Mesenchymal stem cell (in vitro differentiated cells and primary cell): ENCODE measurements around the gene STRBP.

Source experiments
- DNase-seq: peaks from one replicate; pipeline ENCODE4 v3.0.0-alpha.2; 2013
- H2AFZ ChIP-seq: one replicate; pipeline ENCODE4 v1.6.1; 2013; ENCODE audit warnings: low read depth, mild to moderate bottlenecking, control low read depth, inconsistent platforms, low read length, moderate library complexity
- H2AK5ac ChIP-seq: 2 replicates; pipeline ENCODE4 v1.6.1; 2013; ENCODE audit warnings: low read length, moderate library complexity, mild to moderate bottlenecking, inconsistent platforms; ENCODE audit not compliant: severe bottlenecking
- H2BK120ac ChIP-seq: one replicate; pipeline ENCODE4 v1.6.1; 2013; ENCODE audit warnings: low read depth, mild to moderate bottlenecking, inconsistent platforms, low read length, moderate library complexity
- H2BK12ac ChIP-seq, 2 experiments: one replicate each; pipeline ENCODE4 v1.6.1; 2013; ENCODE audit warnings: inconsistent platforms in 2 of 2, low read length in 2 of 2, mild to moderate bottlenecking in 2 of 2, moderate library complexity in 2 of 2, control low read depth in 1 of 2
- H2BK15ac ChIP-seq: one replicate; pipeline ENCODE4 v1.6.1; 2013; ENCODE audit warnings: mild to moderate bottlenecking, low read depth, inconsistent platforms; ENCODE audit not compliant: poor library complexity, severe bottlenecking
- H2BK5ac ChIP-seq: 2 replicates; pipeline ENCODE4 v1.6.1; 2013; ENCODE audit warnings: low read depth, mild to moderate bottlenecking, low read length, control low read depth, inconsistent platforms; ENCODE audit not compliant: poor library complexity, severe bottlenecking
- H3K14ac ChIP-seq, 2 experiments: one replicate each; pipeline ENCODE4 v1.6.1; 2013; ENCODE audit warnings: inconsistent platforms in 2 of 2, low read length in 2 of 2, control low read depth in 1 of 2, mild to moderate bottlenecking in 1 of 2, moderate library complexity in 1 of 2
- H3K18ac ChIP-seq, 2 experiments: one replicate each; pipeline ENCODE4 v1.6.1; 2013; ENCODE audit warnings: inconsistent platforms in 2 of 2, low read length in 2 of 2, control low read depth in 1 of 2, low read depth in 1 of 2, mild to moderate bottlenecking in 1 of 2
- H3K23ac ChIP-seq, 2 experiments: one replicate each; pipeline ENCODE4 v1.6.1; 2013; ENCODE audit warnings: inconsistent platforms in 2 of 2, low read length in 2 of 2, mild to moderate bottlenecking in 2 of 2, moderate library complexity in 2 of 2, control low read depth in 1 of 2
- H3K27ac ChIP-seq: 2 replicates; pipeline ENCODE4 v1.5.1; 2013; ENCODE audit warnings: mild to moderate bottlenecking, moderate library complexity, low read length, control low read depth, inconsistent platforms; ENCODE audit not compliant: poor library complexity, severe bottlenecking
- H3K27me3 ChIP-seq, 2 experiments: 2 replicates each; pipeline versions ENCODE4 v1.6.1 to v1.7.0; 2013; ENCODE audit warnings: low read length in 2 of 2, mild to moderate bottlenecking in 2 of 2, moderate library complexity in 2 of 2, control low read depth in 1 of 2, inconsistent platforms in 1 of 2; ENCODE audit not compliant: control insufficient read depth in 1 of 2, insufficient read depth in 1 of 2
- H3K36me3 ChIP-seq, 2 experiments: 2 replicates each; pipeline versions ENCODE4 v1.6.1 to v1.7.0; 2013; ENCODE audit warnings: low read length in 2 of 2, control low read depth in 1 of 2, inconsistent platforms in 1 of 2, low read depth in 1 of 2, mild to moderate bottlenecking in 1 of 2; ENCODE audit not compliant: insufficient read depth in 2 of 2, control insufficient read depth in 1 of 2
- H3K4ac ChIP-seq, 2 experiments: one replicate each; pipeline ENCODE4 v1.6.1; 2013; ENCODE audit warnings: inconsistent platforms in 2 of 2, low read length in 2 of 2, mild to moderate bottlenecking in 2 of 2, moderate library complexity in 2 of 2, control low read depth in 1 of 2, low read depth in 1 of 2
- H3K4me1 ChIP-seq: 2 replicates; pipeline ENCODE4 v1.6.1; 2013; ENCODE audit warnings: low read depth, low read length, control low read depth; ENCODE audit not compliant: control insufficient read depth, insufficient read depth
- H3K4me2 ChIP-seq: 2 replicates; pipeline ENCODE4 v1.6.1; 2013; ENCODE audit warnings: low read length, mild to moderate bottlenecking, inconsistent platforms; ENCODE audit not compliant: poor library complexity, severe bottlenecking
- H3K4me3 ChIP-seq, 2 experiments: 2 replicates each; pipeline versions ENCODE4 v1.5.1 to v1.7.0; 2013; ENCODE audit warnings: low read length in 2 of 2, mild to moderate bottlenecking in 2 of 2, control low read depth in 1 of 2, low read depth in 1 of 2; ENCODE audit not compliant: insufficient read depth in 1 of 2
- H3K79me1 ChIP-seq: replicated peaks from 2 replicates; pipeline ENCODE4 v1.6.1; 2013; ENCODE audit warnings: mild to moderate bottlenecking, control low read depth, low read length, inconsistent platforms; ENCODE audit not compliant: poor library complexity, severe bottlenecking
- H3K9ac ChIP-seq: 2 replicates; pipeline ENCODE4 v1.7.0; 2013; ENCODE audit warnings: mild to moderate bottlenecking, low read length, moderate library complexity
- H3K9me3 ChIP-seq: 2 replicates; pipeline ENCODE4 v1.7.0; 2013; ENCODE audit warnings: mild to moderate bottlenecking, low read length; ENCODE audit not compliant: control insufficient read depth
- H4K8ac ChIP-seq: one replicate; pipeline ENCODE4 v1.6.1; 2013; ENCODE audit warnings: inconsistent platforms, mild to moderate bottlenecking, low read length, moderate library complexity
- H4K91ac ChIP-seq: one replicate; pipeline ENCODE4 v1.6.1; 2013; ENCODE audit warnings: mild to moderate bottlenecking, low read length, inconsistent platforms
- WGBS: methylation state at CpG from one replicate; pipeline ENCODE4 v1.1.7; 2013; ENCODE audit warnings: mixed read lengths; 5-methylcytosine and 5-hydroxymethylcytosine counted together

STRBP gene

GRCh38 chr9:123300554-123300953 is 32.2 kb upstream of the STRBP start:
- no peak overlapping the region for H4K8ac ChIP-seq
- no peak overlapping the region for H2BK5ac ChIP-seq
- no peak overlapping the region for H4K91ac ChIP-seq
- peaks cover 9 to 29% of the 10 kb centered on the region in 2 experiments for H3K27me3 ChIP-seq
- no peak overlapping the region for H3K14ac ChIP-seq
- H2AK5ac ChIP-seq: no peak overlapping the region
- H3K9ac ChIP-seq: no peak overlapping the region
- H3K4me3 ChIP-seq: no peak overlapping the region
- H3K23ac ChIP-seq: no peak overlapping the region
- H3K4me2 ChIP-seq: no peak overlapping the region
- H3K79me1 ChIP-seq: no peaks in the 10 kb centered on the region
- DNase-seq: no peak
- no peak overlapping the region for H3K27ac ChIP-seq
- H3K4ac ChIP-seq: no peak overlapping the region
- H3K36me3 ChIP-seq: no peaks in the 10 kb centered on the region
- H2BK12ac ChIP-seq: no peak overlapping the region
- no peak overlapping the region for H2BK15ac ChIP-seq
- H2AFZ ChIP-seq: no peak overlapping the region
- H3K18ac ChIP-seq: no peak overlapping the region
- H2BK120ac ChIP-seq: no peak overlapping the region
- H3K4me1 ChIP-seq: peaks cover 2% of the 10 kb centered on the region
- 100% methylated on average over 2 of the region's 3 CpGs for WGBS
- no peaks in the 10 kb centered on the region for H3K9me3 ChIP-seq

GRCh38 chr9:123299558-123300126 is 31.3 kb upstream of the STRBP start:
- H4K8ac ChIP-seq: no peak overlapping the region
- H3K23ac ChIP-seq: no peak overlapping the region
- H4K91ac ChIP-seq: no peak overlapping the region
- no peak overlapping the region for H2BK5ac ChIP-seq
- H3K18ac ChIP-seq: no peak overlapping the region
- no peak overlapping the region for H2BK12ac ChIP-seq
- no peak overlapping the region for H2BK120ac ChIP-seq
- no peaks in the 10 kb centered on the region for H3K9me3 ChIP-seq
- H2AK5ac ChIP-seq: no peak overlapping the region
- H3K9ac ChIP-seq: no peak overlapping the region
- H3K4me2 ChIP-seq: no peak overlapping the region
- DNase-seq: no peak
- H2BK15ac ChIP-seq: no peak overlapping the region
- peaks cover 9 to 29% of the 10 kb centered on the region in 2 experiments for H3K27me3 ChIP-seq
- H3K36me3 ChIP-seq: no peaks in the 10 kb centered on the region
- no peak overlapping the region for H3K4ac ChIP-seq
- no peak overlapping the region for H3K14ac ChIP-seq
- no peak overlapping the region for H3K4me3 ChIP-seq
- no peak overlapping the region for H2AFZ ChIP-seq
- H3K79me1 ChIP-seq: no peaks in the 10 kb centered on the region
- WGBS: 75% methylated on average over 10 of the region's 10 CpGs
- peaks cover under 1% of the 10 kb centered on the region for H3K4me1 ChIP-seq
- H3K27ac ChIP-seq: no peak overlapping the region

- Histone ChIP-seq H3K9ac (no peak overlapping the region), H2AK5ac (no peak overlapping the region), H3K79me1 (no peaks in the 10 kb centered on the region), H3K4me2 (no peak overlapping the region), H2BK15ac (no peak overlapping the region), H3K9me3 (no peaks in the 10 kb centered on the region), H3K14ac (no peak overlapping the region), H3K4ac (no peak overlapping the region), H2BK120ac (no peak overlapping the region), H2BK12ac (no peak overlapping the region), H3K4me3 (no peak overlapping the region), H4K8ac (no peak overlapping the region), H3K4me1 (no peaks in the 10 kb centered on the region), H3K36me3 (no peaks in the 10 kb centered on the region), H3K18ac (no peak overlapping the region), H3K27ac (no peak overlapping the region), H2BK5ac (no peak overlapping the region), H2AFZ (no peak overlapping the region), H3K27me3 (peaks cover 9 to 24% of the 10 kb centered on the region in 2 experiments), H3K23ac (no peak overlapping the region), H4K91ac (no peak overlapping the region)
- no peak for DNase-seq
Measured at GRCh38 chr9:123296174-123296573, 27.8 kb upstream of the STRBP start.

- Histone ChIP-seq H2BK5ac (no peak overlapping the region), H3K9ac (no peak overlapping the region), H3K23ac (no peak overlapping the region), H3K18ac (no peak overlapping the region), H4K8ac (no peak overlapping the region), H3K4me2 (no peak overlapping the region), H3K4me1 (no peaks in the 10 kb centered on the region), H3K79me1 (no peaks in the 10 kb centered on the region), H3K4me3 (no peak overlapping the region), H2AFZ (no peak overlapping the region), H3K14ac (no peak overlapping the region), H2AK5ac (no peak overlapping the region), H3K36me3 (no peaks in the 10 kb centered on the region), H3K4ac (no peak overlapping the region), H2BK120ac (no peak overlapping the region), H2BK15ac (no peak overlapping the region), H3K27me3 (peaks cover 10 to 28% of the 10 kb centered on the region in 2 experiments), H3K9me3 (no peaks in the 10 kb centered on the region), H2BK12ac (no peak overlapping the region), H4K91ac (no peak overlapping the region), H3K27ac (no peak overlapping the region)
- WGBS: 93% methylated on average over 4 of the region's 4 CpGs
- DNase-seq: no peak
Measured at GRCh38 chr9:123291736-123292135, 23.4 kb upstream of the STRBP start.
